WTC11 (cell line): Measurements from ENCODE around the gene F13A1. TPM values are rescaled to one million over a fixed set of nuclear protein-coding genes. Genes with fewer than 3 reads are reported as not detected.

Source experiments
- ATAC-seq: fragments of 200-7000 bp; cut with Tn5 transposase; 2 replicates; pipeline ENCODE4 v1.10.0; 2021; ENCODE audit warnings: mild to moderate bottlenecking, moderate library complexity
- CTCF ChIA-PET: fragments of 300-600 bp; sonication (Branson Sonifier 250); formaldehyde crosslinking; loops from one replicate; lab custom pipeline; 2021; ENCODE audit warnings: antibody characterized with exemption; lab: Charles Lee
- POLR2A ChIA-PET: fragments of 350-600 bp; sonication (Branson Sonifier 250); formaldehyde crosslinking; loops from one replicate; lab custom pipeline; 2021; ENCODE audit warnings: antibody characterized with exemption; lab: Charles Lee
- DNase-seq: peaks from one replicate; pipeline ENCODE4 v3.0.0; 2021; ENCODE audit warnings: low spot score
- H3K27ac Mint-ChIP-seq: 2 replicates; pipeline ENCODE4 v1.8.0; 2021; ENCODE audit warnings: mixed read lengths
- H3K27me3 Mint-ChIP-seq: 2 replicates; pipeline ENCODE4 v1.8.0; 2021; ENCODE audit warnings: low read depth, mild to moderate bottlenecking, moderate library complexity, mixed read lengths
- H3K36me3 Mint-ChIP-seq: 2 replicates; pipeline ENCODE4 v1.8.0; 2021; ENCODE audit warnings: mixed read lengths
- H3K4me1 Mint-ChIP-seq: 2 replicates; pipeline ENCODE4 v1.8.0; 2022; ENCODE audit warnings: mixed read lengths
- H3K4me3 Mint-ChIP-seq: 2 replicates; pipeline ENCODE4 v1.8.0; 2021; ENCODE audit warnings: mild to moderate bottlenecking, moderate library complexity, mixed read lengths
- H3K9me3 Mint-ChIP-seq: 2 replicates; pipeline ENCODE4 v1.8.0; 2021; ENCODE audit warnings: mixed read lengths
- AFF4 ChIP-seq: sonication (generic); formaldehyde crosslinking; IDR thresholded peaks from 2 replicates; pipeline ENCODE4 v1.8.1; 2023; ENCODE audit warnings: mild to moderate bottlenecking, missing genetic modification reagents, borderline replicate concordance
- CBFB ChIP-seq: sonication (generic); formaldehyde crosslinking; IDR thresholded peaks from 2 replicates; pipeline ENCODE4 v1.8.1; 2022; ENCODE audit warnings: mild to moderate bottlenecking, low read depth, missing genetic modification reagents
- CDX4 ChIP-seq: fragments of 250-450 bp; sonication (Bioruptor Pico); IDR thresholded peaks from 2 replicates; pipeline ENCODE4 v1.9.0; 2021; ENCODE audit warnings: moderate library complexity, mild to moderate bottlenecking, inconsistent platforms, borderline replicate concordance
- ELF4 ChIP-seq: sonication (generic); formaldehyde crosslinking; IDR thresholded peaks from 2 replicates; pipeline ENCODE4 v1.8.1; 2022; ENCODE audit warnings: low read depth, mild to moderate bottlenecking, moderate library complexity, missing genetic modification reagents
- FOXK1 ChIP-seq: sonication (generic); formaldehyde crosslinking; IDR thresholded peaks from 2 replicates; pipeline ENCODE4 v1.8.0; 2022; ENCODE audit warnings: mild to moderate bottlenecking, moderate library complexity, missing genetic modification reagents
- FOXP4 ChIP-seq: sonication (generic); formaldehyde crosslinking; IDR thresholded peaks from 2 replicates; pipeline ENCODE4 v1.8.0; 2022; ENCODE audit warnings: mild to moderate bottlenecking, missing genetic modification reagents
- GRHL2 ChIP-seq: fragments of 250-450 bp; sonication (Bioruptor Pico); IDR thresholded peaks from 2 replicates; pipeline ENCODE4 v1.8.0; 2022; ENCODE audit warnings: mild to moderate bottlenecking, moderate library complexity; ENCODE audit not compliant: insufficient replicate concordance, severe bottlenecking
- GTF2I ChIP-seq: fragments of 250-450 bp; sonication (Bioruptor Pico); conservative IDR thresholded peaks from 2 replicates; pipeline ENCODE4 v1.4.0; 2021; ENCODE audit warnings: mild to moderate bottlenecking
- IRF2 ChIP-seq: sonication (generic); formaldehyde crosslinking; IDR thresholded peaks from 2 replicates; pipeline ENCODE4 v1.8.0; 2022; ENCODE audit warnings: low read depth, missing genetic modification reagents, borderline replicate concordance
- MLX ChIP-seq: sonication (generic); formaldehyde crosslinking; IDR thresholded peaks from 2 replicates; pipeline ENCODE4 v1.8.1; 2023; ENCODE audit warnings: mild to moderate bottlenecking, missing genetic modification reagents, moderate library complexity
- NFATC4 ChIP-seq: fragments of 250-450 bp; sonication (Bioruptor Pico); IDR thresholded peaks from 2 replicates; pipeline ENCODE4 v1.9.0; 2021; ENCODE audit warnings: mild to moderate bottlenecking
- NR1H2 ChIP-seq: sonication (generic); formaldehyde crosslinking; IDR thresholded peaks from 2 replicates; pipeline ENCODE4 v1.9.0; 2021; ENCODE audit warnings: mild to moderate bottlenecking, moderate library complexity, missing genetic modification reagents
- PRDM15 ChIP-seq: sonication (generic); formaldehyde crosslinking; IDR thresholded peaks from 2 replicates; pipeline ENCODE4 v1.8.0; 2022; ENCODE audit warnings: missing genetic modification reagents
- SMAD3 ChIP-seq: sonication (generic); formaldehyde crosslinking; IDR thresholded peaks from 2 replicates; pipeline ENCODE4 v1.8.0; 2022; ENCODE audit warnings: missing genetic modification reagents, mild to moderate bottlenecking, borderline replicate concordance
- STAT6 ChIP-seq: sonication (generic); formaldehyde crosslinking; conservative IDR thresholded peaks from 2 replicates; pipeline ENCODE4 v1.8.1; 2023; ENCODE audit warnings: mild to moderate bottlenecking, low read depth, missing genetic modification reagents, moderate library complexity
- ZNF138 ChIP-seq: sonication (generic); formaldehyde crosslinking; conservative IDR thresholded peaks from 2 replicates; pipeline ENCODE4 v1.8.1; 2022; ENCODE audit warnings: mild to moderate bottlenecking, moderate library complexity, missing genetic modification reagents
- ZNF396 ChIP-seq: fragments of 250-450 bp; sonication (Bioruptor Pico); IDR thresholded peaks from 2 replicates; pipeline ENCODE4 v1.8.0; 2021; ENCODE audit warnings: mild to moderate bottlenecking, moderate library complexity, borderline replicate concordance
- ZNF671 ChIP-seq: fragments of 250-450 bp; sonication (Bioruptor Pico); IDR thresholded peaks from 2 replicates; pipeline ENCODE4 v1.8.0; 2021; ENCODE audit warnings: mild to moderate bottlenecking
- total RNA-seq: library from RNA; stranded (reverse); gene quantifications from 3 replicates; pipeline ENCODE4 v1.2.3, GENCODE V29; 2021

F13A1 gene
- total RNA-seq, 1 experiment from 2014 or later = 1.0 TPM

- POLR2A ChIA-PET = no interaction called here
- DNase-seq (no peak), ATAC-seq (no peak)
- no peak for TF ChIP-seq SMAD3 (CRISPR knock-in tag)
- no peak for TF ChIP-seq NR1H2
- TF ChIP-seq CDX4 = no peak
- no peak for TF ChIP-seq GTF2I (CRISPR knock-in tag)
- TF ChIP-seq ELF4 (CRISPR knock-in tag) = no peak
- TF ChIP-seq ZNF396 = no peak
- TF ChIP-seq GRHL2 (CRISPR knock-in tag) = no peak
- TF ChIP-seq FOXK1 (CRISPR knock-in tag) = no peak
- no peak for TF ChIP-seq PRDM15 (CRISPR knock-in tag)
- TF ChIP-seq IRF2 (CRISPR knock-in tag) = no peak
- TF ChIP-seq CBFB (CRISPR knock-in tag) = no peak
- peaks cover 13% of the 10 kb centered on the region for H3K36me3 Mint-ChIP-seq
- H3K4me1 Mint-ChIP-seq = peaks cover 23% of the 10 kb centered on the region
- H3K4me3 Mint-ChIP-seq = no peak overlapping the region
- H3K27me3 Mint-ChIP-seq = no peaks in the 10 kb centered on the region; the same call in 1 of the 2 replicates
- CTCF ChIA-PET = no interaction called here
- H3K27ac Mint-ChIP-seq = no peak overlapping the region
- H3K9me3 Mint-ChIP-seq = peaks cover 22% of the 10 kb centered on the region
Measured at GRCh38 chr6:6260196-6260722, 60.2 kb downstream of the F13A1 start.

GRCh38 chr6:6256886-6257285 lies 63.6 kb downstream of the F13A1 start:
- Mint-ChIP-seq H3K4me1 (peaks cover 24% of the 10 kb centered on the region), H3K27ac (no peak overlapping the region), H3K27me3 (no peaks in the 10 kb centered on the region), H3K9me3 (peaks cover 3% of the 10 kb centered on the region; the same call in 1 of the 2 replicates), H3K36me3 (peaks cover 3% of the 10 kb centered on the region; the same call in 1 of the 2 replicates), H3K4me3 (no peak overlapping the region)
- ChIA-PET POLR2A (no interaction called here), CTCF (no interaction called here)
- DNase-seq (no peak), ATAC-seq (no peak)
- TF ChIP-seq ZNF671 (no peak), NFATC4 (CRISPR knock-in tag) (no peak), MLX (CRISPR knock-in tag) (no peak), SMAD3 (CRISPR knock-in tag) (no peak), ZNF138 (CRISPR knock-in tag) (no peak), STAT6 (CRISPR knock-in tag) (no peak), AFF4 (CRISPR knock-in tag) (no peak), FOXP4 (CRISPR knock-in tag) (no peak)
